Testis (tissue), 3 donors: ENCODE measurements around the gene TF. TPM values are rescaled to one million over a fixed set of nuclear protein-coding genes. Genes with fewer than 3 reads are reported as not detected.

Experiments used
- DNase-seq: peaks from one replicate; pipeline ENCODE4 v3.0.0-alpha.2; 2019
- H3K27ac ChIP-seq, 2 donors: fragments of 200-600 bp; sonication (generic); one replicate each; pipeline ENCODE4 v1.5.1; 2019
- H3K27me3 ChIP-seq: fragments of 200-600 bp; sonication (generic); one replicate; pipeline ENCODE4 v1.5.1; 2019
- H3K36me3 ChIP-seq: fragments of 200-600 bp; sonication (generic); one replicate; pipeline ENCODE4 v1.5.1; 2017; ENCODE audit warnings: low read depth; ENCODE audit errors: missing control alignments
- H3K4me1 ChIP-seq: fragments of 200-600 bp; sonication (generic); one replicate; pipeline ENCODE4 v1.5.1; 2019
- H3K4me3 ChIP-seq, 2 donors: fragments of 200-600 bp; sonication (generic); one replicate each; pipeline ENCODE4 v1.5.1; 2017 to 2019
- H3K9me3 ChIP-seq: fragments of 200-600 bp; sonication (generic); one replicate; pipeline ENCODE4 v1.5.1; 2017
- POLR2A ChIP-seq: fragments of 450-650 bp; IDR thresholded peaks from one replicate; pipeline ENCODE4 v1.6.1; 2017; ENCODE audit warnings: antibody characterized with exemption, mild to moderate bottlenecking, moderate library complexity
- WGBS, 2 donors: methylation state at CpG; one replicate each; pipeline ENCODE4 v1.1.5; 2018; 5-methylcytosine and 5-hydroxymethylcytosine counted together
- intact Hi-C: fragments of 100-400 bp; cut with DNase I; formaldehyde crosslinking; loops from one replicate; pipeline ENCODE4 v1.15.1; 2023; ENCODE audit warnings: low total_unique reads
- polyA plus RNA-seq: library from polyadenylated mRNA; stranded (reverse); fragments of 350-450 nt; fragmentation: Illumina TruSeq; extraction: RNeasy Lipid Tissue Mini Kit (QIAGEN cat#74804); gene quantifications from one replicate; pipeline ENCODE4 v1.2.3, GENCODE V29; 2014; ENCODE audit warnings: low read depth, low replicate concordance; ENCODE audit not compliant: insufficient read depth
- total RNA-seq, 2 donors: library from RNA; depleted of rRNA; stranded (reverse); fragments of >200 nt; gene quantifications; one replicate each; pipeline ENCODE4 v1.2.3, GENCODE V29; 2016
- TF ChIP-seq, protein P1 (sequence below), 3 experiments: fragments of 450-650 bp in 2 of 3; fragments of 200-600 bp in 1 of 3; sonication (generic) in 1 of 3; IDR thresholded peaks; one replicate each; pipeline ENCODE4 v1.5.1; 2016 to 2019; ENCODE audit warnings: antibody characterized with exemption in 3 of 3, mild to moderate bottlenecking in 2 of 3, moderate library complexity in 1 of 3

The TF gene
- total and polyA plus RNA-seq, 3 donors from 2014 or later, result 53.1 to 165 (median 60.2) TPM

DNA sequence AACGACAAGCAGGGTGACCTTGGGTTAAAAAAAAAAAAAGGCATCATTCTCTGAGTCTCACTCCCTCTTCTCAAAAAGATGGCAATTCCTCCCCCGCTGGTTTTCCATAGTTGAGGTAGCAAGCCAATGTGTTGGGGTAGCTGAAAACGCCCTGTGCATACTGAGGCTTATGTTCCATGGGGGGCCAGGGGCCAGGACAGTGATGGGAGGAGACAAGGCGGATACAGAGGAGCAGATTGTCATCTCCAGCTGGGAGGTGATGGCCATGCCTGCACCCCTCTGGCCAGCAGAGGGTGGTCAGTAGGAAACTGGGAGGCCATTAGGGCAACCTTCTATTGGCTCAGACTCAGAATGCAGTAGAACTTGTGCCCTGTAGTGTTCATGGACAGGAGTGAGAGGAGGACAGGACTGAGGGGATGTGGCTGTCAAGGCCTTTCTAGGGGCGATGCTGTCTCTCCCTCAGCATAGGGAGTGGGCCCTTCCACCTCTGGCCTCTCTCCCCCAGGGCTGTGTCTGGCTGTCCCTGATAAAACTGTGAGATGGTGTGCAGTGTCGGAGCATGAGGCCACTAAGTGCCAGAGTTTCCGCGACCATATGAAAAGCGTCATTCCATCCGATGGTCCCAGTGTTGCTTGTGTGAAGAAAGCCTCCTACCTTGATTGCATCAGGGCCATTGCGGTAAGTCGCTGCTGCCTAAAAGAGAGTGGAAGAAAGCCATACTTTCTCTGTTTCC lies 1.9 kb downstream of the TF start:
- Histone ChIP-seq H3K4me1 (no peaks in the 10 kb centered on the region), H3K27me3 (no peaks in the 10 kb centered on the region), H3K9me3 (no peaks in the 10 kb centered on the region), H3K36me3 (no peaks in the 10 kb centered on the region), H3K4me3 (no peak overlapping the region), H3K27ac (no peak overlapping the region)
- DNase-seq, result no peak
- 70 to 75% methylated on average over 12 of the region's 12 CpGs for WGBS, 2 donors
- intact Hi-C loops, result no loop called here
- TF ChIP-seq, protein P1, sequence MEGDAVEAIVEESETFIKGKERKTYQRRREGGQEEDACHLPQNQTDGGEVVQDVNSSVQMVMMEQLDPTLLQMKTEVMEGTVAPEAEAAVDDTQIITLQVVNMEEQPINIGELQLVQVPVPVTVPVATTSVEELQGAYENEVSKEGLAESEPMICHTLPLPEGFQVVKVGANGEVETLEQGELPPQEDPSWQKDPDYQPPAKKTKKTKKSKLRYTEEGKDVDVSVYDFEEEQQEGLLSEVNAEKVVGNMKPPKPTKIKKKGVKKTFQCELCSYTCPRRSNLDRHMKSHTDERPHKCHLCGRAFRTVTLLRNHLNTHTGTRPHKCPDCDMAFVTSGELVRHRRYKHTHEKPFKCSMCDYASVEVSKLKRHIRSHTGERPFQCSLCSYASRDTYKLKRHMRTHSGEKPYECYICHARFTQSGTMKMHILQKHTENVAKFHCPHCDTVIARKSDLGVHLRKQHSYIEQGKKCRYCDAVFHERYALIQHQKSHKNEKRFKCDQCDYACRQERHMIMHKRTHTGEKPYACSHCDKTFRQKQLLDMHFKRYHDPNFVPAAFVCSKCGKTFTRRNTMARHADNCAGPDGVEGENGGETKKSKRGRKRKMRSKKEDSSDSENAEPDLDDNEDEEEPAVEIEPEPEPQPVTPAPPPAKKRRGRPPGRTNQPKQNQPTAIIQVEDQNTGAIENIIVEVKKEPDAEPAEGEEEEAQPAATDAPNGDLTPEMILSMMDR (IDR thresholded peaks at IDR 0.05), result no peak
- TF ChIP-seq POLR2A, result no peak

DNA sequence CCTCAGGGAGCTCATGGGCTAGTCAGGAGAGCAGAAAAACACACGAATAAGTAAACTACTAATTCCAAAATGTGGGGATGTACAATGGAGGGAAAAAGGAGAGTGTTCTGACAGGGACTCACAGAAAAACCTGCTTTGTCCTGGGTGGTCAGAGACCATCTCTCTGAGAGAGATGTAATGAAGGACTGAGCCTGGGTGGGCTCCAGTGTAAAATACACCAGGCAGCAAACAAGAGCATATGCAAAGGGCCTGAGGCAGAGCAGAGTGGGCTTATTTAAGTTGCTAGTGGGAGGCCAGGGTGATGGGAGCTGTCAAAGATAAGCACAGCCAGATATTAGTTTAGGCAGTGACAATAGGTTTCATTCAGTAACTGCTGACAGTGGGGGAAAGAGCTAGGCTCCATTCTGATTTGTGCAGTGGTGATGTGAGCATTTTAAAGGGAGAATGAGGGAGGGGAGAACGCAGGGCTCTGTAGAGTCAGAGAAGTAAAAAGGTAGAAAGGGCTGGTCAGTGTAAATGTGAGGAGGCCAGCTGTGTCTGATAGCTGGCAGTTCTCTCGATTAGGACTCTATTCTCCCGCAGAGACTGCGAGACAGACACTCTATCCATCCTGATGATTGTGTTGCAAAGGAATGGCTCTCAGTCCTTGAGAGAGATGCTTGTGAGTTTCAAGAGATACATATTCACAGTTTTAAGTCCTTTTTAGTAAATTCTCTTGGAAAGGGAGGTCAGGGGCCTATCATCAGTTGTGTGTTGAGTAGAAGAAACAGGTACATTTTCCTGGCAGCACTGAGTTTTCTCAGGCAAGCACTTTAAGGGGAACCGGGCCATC lies 3.5 kb downstream of the TF start:
- intact Hi-C loops, result no loop called here
- Histone ChIP-seq H3K27ac (no peak overlapping the region), H3K4me3 (no peak overlapping the region), H3K27me3 (no peaks in the 10 kb centered on the region), H3K4me1 (no peaks in the 10 kb centered on the region), H3K9me3 (no peaks in the 10 kb centered on the region), H3K36me3 (no peaks in the 10 kb centered on the region)
- TF ChIP-seq, protein P1 (IDR thresholded peaks at IDR 0.05), result no peak
- no peak for TF ChIP-seq POLR2A
- 63 to 75% methylated on average over 6 of the region's 6 CpGs for WGBS, 2 donors
- no peak for DNase-seq

- TF ChIP-seq, protein P1 (IDR thresholded peaks at IDR 0.05), result no peak
- no peak for TF ChIP-seq POLR2A
- Histone ChIP-seq H3K27ac (no peak overlapping the region), H3K36me3 (no peaks in the 10 kb centered on the region), H3K9me3 (no peaks in the 10 kb centered on the region), H3K27me3 (no peaks in the 10 kb centered on the region), H3K4me1 (no peaks in the 10 kb centered on the region), H3K4me3 (no peak overlapping the region)
- DNase-seq, result no peak
- intact Hi-C loops, result no loop called here
- WGBS, 2 donors, result 53 to 69% methylated on average over 6 of the region's 6 CpGs
Observed at GRCh38 chr3:133750259-133750656, 4.1 kb downstream of the TF start.

DNA sequence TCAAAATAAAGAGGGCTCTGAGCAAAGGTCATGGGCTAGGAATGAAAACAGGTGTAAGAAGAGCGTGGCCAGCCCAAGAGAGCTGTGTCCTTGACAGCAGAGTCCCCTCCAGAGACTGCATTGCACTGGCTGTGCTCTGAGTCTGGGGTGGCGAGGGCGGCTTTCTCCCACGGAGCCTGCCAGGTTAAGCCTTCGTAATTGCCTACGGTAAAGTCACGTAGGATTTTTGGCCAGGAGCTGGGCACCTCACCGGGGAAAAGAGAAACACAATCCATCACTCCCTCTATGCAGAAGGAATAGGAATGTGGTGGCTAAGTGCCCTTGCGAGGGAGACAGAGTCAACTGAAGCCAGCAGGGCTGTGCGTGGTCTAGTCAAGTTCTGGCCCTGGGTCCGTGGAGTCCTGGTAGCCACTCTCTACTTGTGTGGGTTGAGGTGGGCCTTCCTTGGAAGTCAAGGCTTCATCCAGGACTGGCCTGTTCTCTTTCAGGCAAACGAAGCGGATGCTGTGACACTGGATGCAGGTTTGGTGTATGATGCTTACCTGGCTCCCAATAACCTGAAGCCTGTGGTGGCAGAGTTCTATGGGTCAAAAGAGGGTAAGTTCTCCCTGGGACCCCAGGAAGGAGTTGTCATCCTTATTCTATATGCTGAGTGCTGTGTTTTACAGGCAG lies 7.0 kb downstream of the TF start:
- TF ChIP-seq, protein P1 (IDR thresholded peaks at IDR 0.05), result no peak
- no peak for TF ChIP-seq POLR2A

More for the DNA sequence above, 7.0 kb downstream of the TF start:
- no peak overlapping the region for H3K27ac ChIP-seq
- H3K9me3 ChIP-seq, result no peaks in the 10 kb centered on the region
- no peaks in the 10 kb centered on the region for H3K4me1 ChIP-seq
- H3K4me3 ChIP-seq, result no peak overlapping the region
- intact Hi-C loops, result no loop called here
- 81 to 88% methylated on average over 13 of the region's 13 CpGs for WGBS, 2 donors
- no peak for DNase-seq
- no peaks in the 10 kb centered on the region for H3K27me3 ChIP-seq
- H3K36me3 ChIP-seq, result no peaks in the 10 kb centered on the region
